Measurements from ENCODE around the gene NMBR.
"Not testable (repeated sequence)": the region's sequence is repeated elsewhere in the genome, so short reads cannot be mapped to it uniquely, and the experiment has no call there.

Gene NMBR

DNA sequence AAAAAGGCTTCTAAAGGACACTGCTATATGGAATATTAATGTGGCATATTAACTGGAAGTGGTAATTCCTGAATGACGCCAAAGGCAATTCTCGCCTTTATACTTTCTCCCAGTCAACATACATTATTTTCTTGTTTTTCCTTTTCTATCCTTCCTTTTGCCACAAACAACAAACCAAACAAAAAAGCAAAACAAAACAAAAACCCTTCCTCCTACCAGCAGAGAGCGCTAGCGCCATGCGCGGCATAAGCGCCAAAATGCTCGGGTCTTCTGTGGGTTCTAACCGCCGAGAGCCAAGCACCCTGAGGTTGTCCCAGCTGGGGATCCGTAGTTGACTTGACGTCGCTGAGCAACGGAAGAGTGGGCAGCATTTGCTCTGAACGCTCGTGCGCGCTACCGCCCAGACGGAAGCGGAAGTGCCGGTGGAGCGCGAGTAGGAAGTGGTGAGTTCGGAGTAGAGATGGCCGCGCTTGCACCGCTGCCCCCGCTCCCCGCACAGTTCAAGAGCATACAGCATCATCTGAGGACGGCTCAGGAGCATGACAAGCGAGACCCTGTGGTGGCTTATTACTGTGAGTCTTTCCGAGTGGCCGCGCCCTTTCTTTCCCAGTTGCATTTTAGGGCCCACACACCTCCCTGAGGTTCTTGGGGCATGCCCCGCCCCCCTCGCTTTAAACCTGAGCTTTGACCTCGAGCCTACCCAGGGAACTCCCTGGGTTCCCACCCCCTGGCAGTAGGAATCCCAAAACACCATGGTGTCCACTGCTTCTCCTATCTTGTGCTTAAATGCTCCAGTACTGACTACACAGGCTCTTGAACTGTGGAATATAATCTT, at the start of gene NMBR, which contains the start of gene VTA1:
TSS of gene NMBR (minus strand) at position 295 of the 835 bp plus-strand sequence. CDS start 58,464 bp downstream, outside the sequence.
TSS of gene VTA1 (plus strand) at position 436 of the 835 bp plus-strand sequence. CDS start at position 461, 25 bp downstream.
- peak; percentile 81 to 87 (median 84) for DNase-seq (ENCODE audit: low read depth in 3 of 3, low spot score in 1 of 3)

GRCh38 chr6:142195862-142196541, 49.1 kb upstream of the NMBR start:
- DNase-seq (ENCODE audit: low read depth in 3 of 3, low spot score in 1 of 3): no peak

DNA sequence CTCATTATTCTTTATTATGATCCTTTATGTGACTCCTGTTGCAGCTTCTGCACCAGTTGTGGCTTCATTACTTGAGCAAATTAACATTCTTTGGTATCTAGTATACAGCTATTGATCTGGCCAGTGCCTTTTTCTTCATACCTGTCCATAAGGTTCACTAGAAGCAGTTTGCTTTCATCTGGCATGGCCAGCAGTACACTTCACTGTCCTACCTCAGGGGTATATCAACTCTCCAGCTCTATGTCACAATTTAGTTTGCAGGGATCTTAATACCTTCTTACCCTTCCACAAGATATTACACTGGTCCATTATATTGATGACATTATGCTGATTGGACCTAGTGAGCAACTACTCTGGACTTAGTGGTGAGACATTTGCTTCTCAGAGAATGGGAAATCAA, 46.7 kb upstream of the NMBR start:
- no peak for DNase-seq (ENCODE audit: low read depth in 3 of 3, low spot score in 1 of 3)

GRCh38 chr6:142192343-142192742, 45.4 kb upstream of the NMBR start:
- no peak for DNase-seq (ENCODE audit: low read depth in 3 of 3, low spot score in 1 of 3)

- DNase-seq (ENCODE audit: low read depth in 3 of 3, low spot score in 1 of 3): no peak
Measured at GRCh38 chr6:142189057-142189456, 42.1 kb upstream of the NMBR start.

DNA sequence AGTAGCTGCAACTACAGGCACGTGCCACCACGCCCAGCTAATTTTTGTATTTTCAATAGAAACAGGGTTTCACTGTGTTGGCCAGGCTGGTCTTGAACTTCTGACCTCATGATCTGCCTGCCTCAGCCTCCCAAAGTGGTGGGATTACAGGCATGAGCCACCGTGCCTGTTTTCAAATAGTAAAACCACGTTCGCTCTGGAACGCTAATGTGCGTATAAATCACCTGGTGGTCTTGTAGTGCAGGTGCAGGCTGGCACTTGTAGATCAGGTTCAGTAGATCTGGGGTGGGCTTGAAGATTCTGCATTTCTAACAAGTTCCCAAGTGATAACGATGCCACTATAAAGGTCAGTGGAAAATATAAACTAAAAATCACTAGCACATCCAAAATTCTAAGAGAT, 41.4 kb upstream of the NMBR start:
- DNase-seq (ENCODE audit: low read depth in 3 of 3, low spot score in 1 of 3): not testable (repeated sequence)

GRCh38 chr6:142187209-142187608, 40.3 kb upstream of the NMBR start:
- no peak for DNase-seq (ENCODE audit: low read depth in 3 of 3, low spot score in 1 of 3)

- no peak for DNase-seq (ENCODE audit: low read depth in 3 of 3, low spot score in 1 of 3)
Measured at GRCh38 chr6:142185641-142186040, 38.7 kb upstream of the NMBR start.

GRCh38 chr6:142184307-142184706, 37.4 kb upstream of the NMBR start:
- DNase-seq (ENCODE audit: low read depth in 3 of 3, low spot score in 1 of 3): no peak

- DNase-seq (ENCODE audit: low read depth in 3 of 3, low spot score in 1 of 3): no peak
Measured at GRCh38 chr6:142183351-142183750, 36.4 kb upstream of the NMBR start.

DNA sequence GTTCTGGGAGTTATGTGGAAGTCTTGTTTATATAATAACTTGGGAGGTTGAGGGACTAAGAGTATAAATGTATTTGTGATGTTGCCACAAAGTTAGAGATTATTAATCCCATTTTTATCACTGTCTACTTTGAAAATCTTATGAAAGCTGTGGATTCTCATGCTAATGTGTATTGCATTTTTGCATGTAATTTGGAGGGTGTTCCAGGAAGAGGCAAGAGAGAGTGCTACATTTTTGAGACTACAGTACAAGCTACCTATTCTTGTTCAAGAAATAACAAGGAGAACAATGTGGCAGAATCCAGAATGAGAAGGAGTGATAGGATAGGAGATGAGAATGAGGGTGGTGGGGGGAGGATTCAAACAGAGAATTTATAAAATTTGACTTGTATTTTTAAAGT, 35.1 kb upstream of the NMBR start:
- no peak for DNase-seq (ENCODE audit: low read depth in 3 of 3, low spot score in 1 of 3)

GRCh38 chr6:142178129-142178528, 31.2 kb upstream of the NMBR start:
- no peak for DNase-seq (ENCODE audit: low read depth in 3 of 3, low spot score in 1 of 3)

- DNase-seq (ENCODE audit: low read depth in 3 of 3, low spot score in 1 of 3): no peak
Measured at GRCh38 chr6:142174703-142175102, 27.8 kb upstream of the NMBR start.

GRCh38 chr6:142173980-142174379, 27.1 kb upstream of the NMBR start:
- no peak for DNase-seq (ENCODE audit: low read depth in 3 of 3, low spot score in 1 of 3)

DNA sequence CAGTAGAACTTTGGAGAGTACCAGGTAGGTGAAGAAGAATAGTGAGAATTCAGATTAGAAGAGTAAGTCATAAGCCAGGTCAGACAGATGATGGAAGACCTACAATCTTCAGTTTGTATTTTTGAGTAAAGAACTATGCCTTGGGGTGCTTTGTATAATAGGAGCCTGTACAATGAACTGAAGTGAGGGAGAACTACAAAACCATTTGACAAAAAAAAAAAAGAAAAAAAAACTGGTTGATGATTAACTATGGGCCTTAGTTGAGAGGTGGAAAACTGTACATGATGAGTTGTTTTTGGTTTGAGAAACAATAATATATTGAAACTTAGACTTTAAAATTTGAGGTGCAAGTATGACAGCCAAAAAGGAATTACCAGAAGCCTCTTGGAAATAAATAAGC, 25.8 kb upstream of the NMBR start:
- no peak for DNase-seq (ENCODE audit: low read depth in 3 of 3, low spot score in 1 of 3)

- DNase-seq (ENCODE audit: low read depth in 3 of 3, low spot score in 1 of 3): no peak
Measured at GRCh38 chr6:142171351-142171750, 24.4 kb upstream of the NMBR start.

GRCh38 chr6:142167486-142167885, 20.6 kb upstream of the NMBR start:
- no peak for DNase-seq (ENCODE audit: low read depth in 3 of 3, low spot score in 1 of 3)

DNA sequence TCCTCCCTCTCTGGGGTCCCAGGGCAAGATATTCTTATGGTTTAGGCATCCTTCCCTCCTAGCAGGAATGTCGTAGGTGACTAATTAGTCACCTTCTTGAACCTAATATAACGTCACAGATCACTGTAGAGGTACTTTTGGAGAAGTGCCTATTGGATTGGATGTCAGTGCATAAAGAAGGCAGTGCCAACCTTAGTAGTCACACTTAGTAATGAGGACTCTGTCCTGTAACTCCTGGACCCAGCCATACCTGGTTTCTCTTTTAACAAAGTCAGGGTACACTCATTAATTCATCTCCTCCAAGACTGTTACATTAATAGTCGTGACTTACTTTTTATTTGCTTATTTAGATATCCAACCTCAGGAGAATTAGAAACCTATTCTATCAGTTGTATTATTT, 20.1 kb upstream of the NMBR start:
- no peak for DNase-seq (ENCODE audit: low read depth in 3 of 3, low spot score in 1 of 3)

DNA sequence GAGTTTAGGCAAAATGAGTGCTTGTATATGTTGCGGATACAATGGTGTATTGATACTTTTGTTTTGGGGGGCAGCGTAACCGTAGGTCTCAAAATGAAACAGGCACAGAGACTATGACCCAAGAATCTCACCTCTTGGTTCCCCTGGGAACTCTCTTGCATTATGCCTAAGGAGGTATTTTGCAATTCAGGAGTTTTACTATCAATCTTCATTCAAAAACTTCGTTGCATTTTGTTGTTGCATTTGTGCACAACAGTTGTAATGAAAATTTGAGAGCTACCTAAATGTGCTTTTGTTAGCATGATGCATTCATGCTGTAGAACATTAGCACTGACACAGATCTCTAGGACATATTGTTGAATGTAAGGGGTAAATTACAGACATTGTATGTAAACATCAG, 18.3 kb upstream of the NMBR start:
- no peak for DNase-seq (ENCODE audit: low read depth in 3 of 3, low spot score in 1 of 3)

- no peak for DNase-seq (ENCODE audit: low read depth in 3 of 3, low spot score in 1 of 3)
Measured at GRCh38 chr6:142162780-142163179, 15.9 kb upstream of the NMBR start.

DNA sequence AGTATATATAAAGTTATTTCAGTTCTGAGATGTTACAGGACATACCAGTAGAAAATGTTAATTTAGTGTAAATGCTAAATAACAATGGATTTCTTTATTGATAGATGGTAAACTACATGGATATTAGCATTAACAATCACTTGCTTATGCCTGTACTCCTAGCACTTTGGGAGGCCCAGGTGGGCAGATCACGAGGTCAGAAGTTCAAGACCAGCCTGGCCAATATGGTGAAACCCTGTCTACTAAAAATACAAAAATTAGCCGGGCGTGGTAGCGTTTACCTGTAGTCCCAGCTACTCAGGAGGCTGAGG, 9.8 kb upstream of the NMBR start:
- not testable (repeated sequence) for DNase-seq (ENCODE audit: low read depth in 3 of 3, low spot score in 1 of 3)

- no peak for DNase-seq (ENCODE audit: low read depth in 3 of 3, low spot score in 1 of 3)
Measured at GRCh38 chr6:142155895-142156757, 9.2 kb upstream of the NMBR start.

All from stimulated activated CD4-positive, alpha-beta T cell treated with anti-CD3 and anti-CD28 coated beads, TNF-alpha, amount 100 ng/mL, for 1 hour (primary cell).